ENCODE results near the gene TMEM51. TPM values are rescaled to one million over a fixed set of nuclear protein-coding genes. Genes with fewer than 3 reads are reported as not detected.

The TMEM51 gene
- total RNA-seq, 1 donor from 2014 or later = 1.9 TPM

DNA sequence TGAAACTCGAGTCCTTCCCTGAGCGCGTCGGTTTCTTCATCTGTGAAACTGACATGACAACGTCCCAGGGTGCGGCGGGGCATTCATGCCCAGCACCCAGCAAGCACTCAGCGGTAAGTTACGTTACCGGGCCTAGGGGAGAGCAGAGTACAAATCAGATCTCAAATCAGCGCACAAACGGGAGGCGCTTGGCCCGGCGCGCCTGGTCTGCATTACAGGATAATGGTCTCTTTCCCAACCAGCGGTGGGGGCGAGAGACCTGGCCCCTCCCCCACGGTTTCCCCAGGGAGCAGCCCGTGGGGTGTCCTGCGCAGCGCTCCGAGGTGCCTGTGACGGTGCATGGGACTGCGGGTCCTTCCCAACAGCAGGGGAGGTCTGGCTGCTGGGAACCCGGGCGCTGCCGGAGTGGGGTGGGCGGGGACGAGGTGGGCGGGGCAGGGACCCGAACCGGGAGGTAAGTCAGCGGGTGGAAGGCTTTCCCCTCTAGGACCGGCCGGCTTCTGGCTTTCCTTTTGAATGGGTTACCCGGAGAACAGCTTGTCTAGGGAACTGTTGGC, 1.0 kb downstream of the TMEM51 start:
- TF ChIP-seq CTCF (IDR thresholded peaks at IDR 0.05) = no peak
- Mint-ChIP-seq H3K4me3 (ENCODE audit: unreplicated experiment) (peak overlapping the region; percentile 64), H3K27me3 (ENCODE audit: low read depth) (peaks cover 16% of the 10 kb centered on the region), H3K9me3 (ENCODE audit: low read depth) (peaks cover 4% of the 10 kb centered on the region), H3K4me1 (ENCODE audit: low read depth) (peaks cover 12% of the 10 kb centered on the region), H3K36me3 (ENCODE audit: low read depth) (peaks cover 3% of the 10 kb centered on the region), H3K27ac (ENCODE audit: unreplicated experiment) (no peak overlapping the region)
- no peak for DNase-seq (ENCODE audit: low spot score)

DNA sequence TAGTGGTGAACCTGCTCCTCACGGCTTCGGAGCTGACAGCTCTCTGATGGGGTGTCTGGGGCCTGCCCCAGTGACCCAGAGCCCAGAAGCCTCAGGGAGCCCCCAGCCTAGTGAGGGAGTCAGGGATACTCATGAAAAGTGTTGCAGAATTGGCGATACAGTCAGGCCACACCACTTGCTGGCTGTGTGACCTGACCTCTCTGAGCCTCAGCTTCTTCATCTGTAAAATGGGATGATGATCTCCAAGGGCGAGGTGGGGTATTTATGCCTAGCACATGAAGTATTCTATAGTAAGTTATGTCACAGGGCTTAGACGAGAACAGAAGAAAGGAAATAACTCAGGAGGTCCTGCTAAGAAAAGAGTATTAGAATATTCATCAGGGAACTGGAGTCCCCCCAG, 1.6 kb downstream of the TMEM51 start:
- H3K9me3 Mint-ChIP-seq (ENCODE audit: low read depth) = peaks cover 4% of the 10 kb centered on the region
- H3K4me1 Mint-ChIP-seq (ENCODE audit: low read depth) = peaks cover 12% of the 10 kb centered on the region
- H3K27me3 Mint-ChIP-seq (ENCODE audit: low read depth) = peaks cover 13% of the 10 kb centered on the region
- DNase-seq (ENCODE audit: low spot score) = no peak
- no peak overlapping the region for H3K4me3 Mint-ChIP-seq (ENCODE audit: unreplicated experiment)
- H3K36me3 Mint-ChIP-seq (ENCODE audit: low read depth) = peaks cover 3% of the 10 kb centered on the region
- H3K27ac Mint-ChIP-seq (ENCODE audit: unreplicated experiment) = no peak overlapping the region
- TF ChIP-seq CTCF (IDR thresholded peaks at IDR 0.05) = no peak

- H3K9me3 Mint-ChIP-seq (ENCODE audit: low read depth) = no peaks in the 10 kb centered on the region
- H3K4me3 Mint-ChIP-seq (ENCODE audit: unreplicated experiment) = no peak overlapping the region
- TF ChIP-seq CTCF (IDR thresholded peaks at IDR 0.05) = no peak
- no peak overlapping the region for H3K27ac Mint-ChIP-seq (ENCODE audit: unreplicated experiment)
- no peaks in the 10 kb centered on the region for H3K36me3 Mint-ChIP-seq (ENCODE audit: low read depth)
- H3K27me3 Mint-ChIP-seq (ENCODE audit: low read depth) = peaks cover 5% of the 10 kb centered on the region
- no peak for DNase-seq (ENCODE audit: low spot score)
- peaks cover 12% of the 10 kb centered on the region for H3K4me1 Mint-ChIP-seq (ENCODE audit: low read depth)
Measured at GRCh38 chr1:15155888-15156741, 2.6 kb downstream of the TMEM51 start.

DNA sequence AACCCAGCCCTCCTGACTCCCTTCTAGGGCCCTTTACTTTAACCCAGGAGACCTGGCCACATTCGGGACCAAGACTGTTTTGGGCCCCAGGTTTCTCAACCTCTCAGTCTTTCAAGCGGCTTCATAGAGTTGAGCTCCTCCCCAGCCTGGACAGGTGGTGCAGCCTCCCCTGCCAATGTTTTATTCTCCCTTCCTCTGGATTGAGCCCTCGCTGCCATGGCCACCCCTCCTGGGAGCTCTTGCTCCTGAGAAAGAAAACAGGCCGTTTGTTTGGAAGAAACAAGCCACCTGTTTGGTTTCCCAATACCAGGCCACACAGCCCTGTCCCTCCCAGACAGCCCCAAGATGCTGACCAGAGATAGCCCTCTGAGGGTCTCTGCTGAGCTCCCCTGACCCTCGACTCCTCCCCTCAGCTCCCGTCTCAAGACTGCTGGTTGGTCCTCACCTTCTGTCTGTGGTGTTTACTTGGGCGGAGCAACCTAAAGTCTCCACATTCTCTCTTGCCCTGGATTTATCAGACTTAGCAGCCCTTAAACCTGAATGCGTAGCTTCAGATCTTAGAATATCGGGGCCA, 3.3 kb downstream of the TMEM51 start:
- no peak overlapping the region for H3K4me3 Mint-ChIP-seq (ENCODE audit: unreplicated experiment)
- TF ChIP-seq CTCF (IDR thresholded peaks at IDR 0.05) = no peak
- H3K27me3 Mint-ChIP-seq (ENCODE audit: low read depth) = peaks cover 5% of the 10 kb centered on the region

DNA sequence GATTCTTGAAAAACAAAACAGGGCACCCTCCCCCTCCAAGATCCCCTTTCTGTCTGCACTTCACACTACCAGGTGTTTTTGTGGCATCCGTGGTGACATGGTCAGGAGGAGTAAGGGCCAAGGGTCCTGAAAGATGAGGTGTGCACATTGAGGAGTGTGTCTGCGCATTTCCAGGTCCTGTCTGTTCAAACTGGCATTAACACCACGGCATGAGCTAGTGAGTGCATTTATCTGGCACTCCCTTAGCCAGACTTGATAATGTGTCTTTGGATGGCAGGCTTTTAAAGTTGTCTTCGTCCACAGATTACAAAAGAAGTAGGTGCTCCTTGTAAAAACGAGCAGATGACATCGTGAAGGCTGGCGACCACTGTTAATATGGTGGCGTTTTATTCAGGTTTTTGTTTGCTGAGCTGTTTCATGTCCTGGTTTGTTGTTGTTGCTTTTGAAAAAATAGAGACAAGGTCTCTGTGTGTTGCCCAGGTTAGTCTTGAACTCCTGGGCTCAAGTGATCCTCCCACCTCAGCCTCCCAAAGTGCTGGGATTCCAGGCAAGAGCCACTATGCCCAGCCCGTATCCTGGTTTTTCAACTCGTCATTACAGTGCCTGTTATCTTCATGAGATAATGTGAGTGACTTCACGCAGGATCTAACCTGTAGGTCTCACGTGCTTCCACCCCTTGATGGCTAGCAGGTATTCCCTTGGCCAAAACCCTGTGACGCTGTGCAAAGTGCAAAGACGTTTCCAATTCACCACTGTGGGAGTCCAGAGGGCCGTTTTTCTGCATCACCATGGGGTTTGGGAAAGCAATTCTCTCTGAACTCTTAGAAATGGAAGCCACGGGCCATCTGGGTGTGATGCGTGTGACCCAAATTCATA, 4.2 kb downstream of the TMEM51 start:
- no peak overlapping the region for H3K4me3 Mint-ChIP-seq (ENCODE audit: unreplicated experiment)
- peaks cover 9% of the 10 kb centered on the region for H3K4me1 Mint-ChIP-seq (ENCODE audit: low read depth)

More for the DNA sequence above, 3.3 kb downstream of the TMEM51 start:
- no peaks in the 10 kb centered on the region for H3K9me3 Mint-ChIP-seq (ENCODE audit: low read depth)
- H3K4me1 Mint-ChIP-seq (ENCODE audit: low read depth) = peaks cover 12% of the 10 kb centered on the region
- H3K27ac Mint-ChIP-seq (ENCODE audit: unreplicated experiment) = no peak overlapping the region
- no peak for DNase-seq (ENCODE audit: low spot score)
- no peaks in the 10 kb centered on the region for H3K36me3 Mint-ChIP-seq (ENCODE audit: low read depth)

More for the DNA sequence above, 4.2 kb downstream of the TMEM51 start:
- Mint-ChIP-seq H3K27ac (ENCODE audit: unreplicated experiment) (no peak overlapping the region), H3K9me3 (ENCODE audit: low read depth) (no peaks in the 10 kb centered on the region), H3K36me3 (ENCODE audit: low read depth) (no peaks in the 10 kb centered on the region), H3K27me3 (ENCODE audit: low read depth) (peaks cover 2% of the 10 kb centered on the region)
- DNase-seq (ENCODE audit: low spot score) = no peak
- no peak for TF ChIP-seq CTCF (IDR thresholded peaks at IDR 0.05)

Measured in chondrocyte (in vitro differentiated cells).